ENCODE measurements around the gene RPP14. TPM values are rescaled to one million over a fixed set of nuclear protein-coding genes. Genes with fewer than 3 reads are reported as not detected.
"Not testable (repeated sequence)": the region's sequence is repeated elsewhere in the genome, so short reads cannot be mapped to it uniquely, and the experiment has no call there.

RPP14 gene
- total RNA-seq, 1 experiment from 2014 or later, result 13.2 TPM

DNA sequence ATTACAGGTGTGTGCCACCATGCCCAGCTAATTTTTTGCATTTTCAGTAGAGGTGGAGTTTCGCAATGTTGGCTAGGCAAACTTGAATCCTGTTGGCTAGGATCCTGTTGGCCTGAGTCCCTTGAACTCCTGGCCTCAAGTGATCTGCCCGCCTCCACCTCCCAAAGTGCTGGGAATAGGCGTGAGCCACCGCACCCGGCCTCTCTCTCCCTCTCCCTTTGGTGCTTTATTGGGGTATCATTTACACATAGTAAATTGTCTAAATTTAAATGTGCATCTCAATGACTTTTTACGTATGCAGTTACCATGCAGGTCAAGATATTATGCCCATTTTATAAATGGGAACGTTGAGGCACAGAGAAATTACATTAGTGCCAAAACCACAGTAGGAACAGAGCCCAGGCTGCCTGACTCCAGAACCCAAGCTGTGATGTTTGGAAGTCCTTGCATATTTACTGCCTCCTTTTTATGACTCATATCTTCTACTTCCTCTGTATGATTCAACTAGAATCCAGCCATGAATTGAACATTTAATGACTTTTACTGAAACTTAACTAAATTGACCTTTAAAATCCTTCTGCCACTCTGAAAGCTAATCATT, 34.0 kb upstream of the RPP14 start:
- Histone ChIP-seq H3K27ac (peak overlapping the region; percentile 81), H3K4me1 (replicated peaks; ENCODE audit: insufficient read depth) (peaks cover 14% of the 10 kb centered on the region), H4K20me1 (ENCODE audit: insufficient read depth) (no peaks in the 10 kb centered on the region), H3K27me3 (ENCODE audit: insufficient read depth, low read depth) (no peaks in the 10 kb centered on the region), H3K9me3 (ENCODE audit: insufficient read depth, low read depth) (no peaks in the 10 kb centered on the region), H3K79me2 (ENCODE audit: low read depth) (no peaks in the 10 kb centered on the region), H2AFZ (no peak overlapping the region), H3K36me3 (ENCODE audit: low read depth) (peaks cover 10% of the 10 kb centered on the region; the same call in 1 of the 2 replicates), H3K9me2 (ENCODE audit: insufficient read depth) (no peaks in the 10 kb centered on the region), H3F3A (ENCODE audit: insufficient read depth, low read depth) (peaks cover 13% of the 10 kb centered on the region), H3K4me3 (no peak overlapping the region), H3K4me2 (peak overlapping the region; percentile 43)
- no TSS peak for BruUV-seq (replicated peaks)
- POLR2A ChIA-PET (ENCODE audit: unreplicated experiment), result no interaction called here
- CTCF ChIA-PET, result interaction anchor here (0.6 kb wide), 1 partner anchor 131 kb away, joined by 3 read pairs; no protein-coding TSS in a partner anchor
- TF ChIP-seq EZH2 (IDR thresholded peaks at IDR 0.05; ENCODE audit: low read depth), result no peak
- TF ChIP-seq, protein P1, sequence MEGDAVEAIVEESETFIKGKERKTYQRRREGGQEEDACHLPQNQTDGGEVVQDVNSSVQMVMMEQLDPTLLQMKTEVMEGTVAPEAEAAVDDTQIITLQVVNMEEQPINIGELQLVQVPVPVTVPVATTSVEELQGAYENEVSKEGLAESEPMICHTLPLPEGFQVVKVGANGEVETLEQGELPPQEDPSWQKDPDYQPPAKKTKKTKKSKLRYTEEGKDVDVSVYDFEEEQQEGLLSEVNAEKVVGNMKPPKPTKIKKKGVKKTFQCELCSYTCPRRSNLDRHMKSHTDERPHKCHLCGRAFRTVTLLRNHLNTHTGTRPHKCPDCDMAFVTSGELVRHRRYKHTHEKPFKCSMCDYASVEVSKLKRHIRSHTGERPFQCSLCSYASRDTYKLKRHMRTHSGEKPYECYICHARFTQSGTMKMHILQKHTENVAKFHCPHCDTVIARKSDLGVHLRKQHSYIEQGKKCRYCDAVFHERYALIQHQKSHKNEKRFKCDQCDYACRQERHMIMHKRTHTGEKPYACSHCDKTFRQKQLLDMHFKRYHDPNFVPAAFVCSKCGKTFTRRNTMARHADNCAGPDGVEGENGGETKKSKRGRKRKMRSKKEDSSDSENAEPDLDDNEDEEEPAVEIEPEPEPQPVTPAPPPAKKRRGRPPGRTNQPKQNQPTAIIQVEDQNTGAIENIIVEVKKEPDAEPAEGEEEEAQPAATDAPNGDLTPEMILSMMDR (conservative IDR thresholded peaks at IDR 0.05), result no peak
- intact Hi-C loops (cut with micrococcal nuclease; ENCODE audit: unreplicated experiment), result no loop called here
- peak; percentile 12 to 68 for DNase-seq

DNA sequence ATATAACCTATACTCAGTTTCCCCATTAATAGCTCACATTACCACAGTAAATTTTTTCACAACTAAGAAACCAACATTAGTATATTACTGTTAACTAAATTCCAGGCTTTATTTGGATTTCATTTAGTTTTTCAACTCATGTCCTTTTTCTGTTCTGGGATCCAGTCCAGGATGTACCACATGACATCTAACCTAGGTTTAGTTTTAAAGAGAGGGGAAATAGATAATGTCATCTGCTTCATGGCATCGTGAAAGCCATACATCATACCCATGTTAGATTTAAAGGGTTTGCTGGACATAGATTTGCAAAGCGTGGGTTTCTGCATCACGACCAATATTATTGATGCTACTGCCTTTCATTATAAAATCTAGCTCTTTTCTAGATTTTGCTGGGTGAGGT, 33.2 kb upstream of the RPP14 start:
- TF ChIP-seq, protein P1 (conservative IDR thresholded peaks at IDR 0.05), result no peak
- no peak for TF ChIP-seq EZH2 (IDR thresholded peaks at IDR 0.05; ENCODE audit: low read depth)
- no peaks in the 10 kb centered on the region for H3K27me3 ChIP-seq (ENCODE audit: insufficient read depth, low read depth)
- no peak for DNase-seq
- no peak overlapping the region for H3K4me3 ChIP-seq
- ChIA-PET POLR2A (ENCODE audit: unreplicated experiment) (no interaction called here), CTCF (no interaction called here)
- no peaks in the 10 kb centered on the region for H3K9me3 ChIP-seq (ENCODE audit: insufficient read depth, low read depth)
- H3K27ac ChIP-seq, result peak overlapping the region; percentile 81
- no TSS peak for BruUV-seq (replicated peaks)
- no peaks in the 10 kb centered on the region for H3K79me2 ChIP-seq (ENCODE audit: low read depth)
- intact Hi-C loops (cut with micrococcal nuclease; ENCODE audit: unreplicated experiment), result no loop called here
- peaks cover 10% of the 10 kb centered on the region; the same call in 1 of the 2 replicates for H3K36me3 ChIP-seq (ENCODE audit: low read depth)
- H3F3A ChIP-seq (ENCODE audit: insufficient read depth, low read depth), result peaks cover 13% of the 10 kb centered on the region
- H2AFZ ChIP-seq, result no peak overlapping the region
- H3K4me1 ChIP-seq (replicated peaks; ENCODE audit: insufficient read depth), result peaks cover 14% of the 10 kb centered on the region
- no peaks in the 10 kb centered on the region for H4K20me1 ChIP-seq (ENCODE audit: insufficient read depth)
- no peak overlapping the region for H3K4me2 ChIP-seq
- no peaks in the 10 kb centered on the region for H3K9me2 ChIP-seq (ENCODE audit: insufficient read depth)

DNA sequence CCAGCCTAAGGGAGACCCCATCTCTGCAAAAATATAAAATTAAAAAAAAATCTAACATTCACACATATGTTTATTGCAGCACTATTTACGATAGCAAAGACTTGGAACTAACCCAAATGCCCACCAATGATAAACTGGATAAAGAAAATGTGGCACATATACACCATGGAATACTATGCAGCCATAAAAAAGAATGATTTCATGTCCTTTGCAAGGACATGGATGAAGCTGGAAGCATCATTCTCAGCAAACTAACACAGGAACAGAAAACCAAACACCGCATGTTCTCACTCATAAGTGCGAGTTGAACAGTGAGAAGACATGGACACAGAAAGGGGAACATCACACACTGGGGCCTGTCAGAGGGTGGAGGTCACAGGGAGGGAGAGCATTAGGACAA, 32.7 kb upstream of the RPP14 start:
- H3K9me2 ChIP-seq (ENCODE audit: insufficient read depth); H3K4me2 ChIP-seq; H3K4me3 ChIP-seq; H3K27me3 ChIP-seq (ENCODE audit: insufficient read depth, low read depth); H3K79me2 ChIP-seq (ENCODE audit: low read depth); POLR2A ChIA-PET (ENCODE audit: unreplicated experiment); H3K27ac ChIP-seq; BruUV-seq (replicated peaks); H3K9me3 ChIP-seq (ENCODE audit: insufficient read depth, low read depth); H4K20me1 ChIP-seq (ENCODE audit: insufficient read depth); H2AFZ ChIP-seq; DNase-seq; CTCF ChIA-PET; intact Hi-C loops (cut with micrococcal nuclease; ENCODE audit: unreplicated experiment): not testable (repeated sequence)
- Histone ChIP-seq H3F3A (ENCODE audit: insufficient read depth, low read depth) (peaks cover 13% of the 10 kb centered on the region), H3K4me1 (replicated peaks; ENCODE audit: insufficient read depth) (peaks cover 14% of the 10 kb centered on the region), H3K36me3 (ENCODE audit: low read depth) (peaks cover 10% of the 10 kb centered on the region; the same call in 1 of the 2 replicates)

Data from PC-9 (cell line).